Activated CD4-positive, CD25-positive, alpha-beta regulatory T cell (primary cell): ENCODE data around the gene AKAP17A.
"Not testable (repeated sequence)": the region's sequence is repeated elsewhere in the genome, so short reads cannot be mapped to it uniquely, and the experiment has no call there.

Experiments used
- DNase-seq, 4 experiments: peaks; one replicate each; lab custom pipeline; 2025; lab: John Stamatoyannopoulos, UW

The AKAP17A gene

GRCh38 chrX:1591102-1591862, at the start of gene AKAP17A:
Gene AKAP17A, plus strand, starts transcription at chrX:1591604. Its CDS starts 1,859 bp downstream, at chrX:1593463.
- peak; percentile 95 to 98 (median 97) for DNase-seq

DNA sequence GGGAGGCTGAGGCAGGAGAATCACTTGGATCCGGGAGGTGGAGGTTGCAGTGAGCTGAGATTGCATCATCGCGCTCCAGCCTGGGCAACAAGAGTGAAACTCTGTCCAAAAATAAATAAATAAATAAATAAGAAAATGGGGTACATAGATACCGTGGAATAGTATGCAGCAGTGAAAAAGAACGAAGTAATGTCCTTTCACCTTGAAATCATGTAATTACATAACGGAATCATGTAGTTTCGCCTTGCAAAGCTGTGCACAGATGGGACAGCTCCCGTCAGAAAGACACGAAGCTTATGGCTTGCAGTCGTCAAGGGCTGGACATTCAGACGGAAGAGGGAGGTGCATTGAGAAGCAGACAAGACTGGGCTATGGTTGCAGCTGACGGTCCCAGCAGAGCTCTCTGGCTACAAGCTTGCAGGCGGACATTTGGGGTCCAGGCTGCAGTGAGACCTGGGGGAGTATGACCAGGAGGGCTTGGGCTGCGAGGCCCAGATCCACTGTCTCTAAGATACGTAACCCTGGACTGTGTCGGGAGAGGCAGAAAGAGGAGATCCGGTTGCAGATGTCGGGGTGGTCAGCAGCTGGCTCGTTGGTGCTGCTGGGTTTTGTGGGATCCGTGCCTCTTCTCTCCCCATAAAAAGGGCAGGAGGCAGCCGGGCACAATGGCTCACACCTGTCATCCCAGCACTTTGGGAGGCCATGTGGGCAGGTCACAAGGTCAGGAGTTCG, 48.2 kb upstream of the AKAP17A start:
- DNase-seq = no peak

GRCh38 chrX:1545776-1546408, 45.5 kb upstream of the AKAP17A start:
- DNase-seq = no peak

DNA sequence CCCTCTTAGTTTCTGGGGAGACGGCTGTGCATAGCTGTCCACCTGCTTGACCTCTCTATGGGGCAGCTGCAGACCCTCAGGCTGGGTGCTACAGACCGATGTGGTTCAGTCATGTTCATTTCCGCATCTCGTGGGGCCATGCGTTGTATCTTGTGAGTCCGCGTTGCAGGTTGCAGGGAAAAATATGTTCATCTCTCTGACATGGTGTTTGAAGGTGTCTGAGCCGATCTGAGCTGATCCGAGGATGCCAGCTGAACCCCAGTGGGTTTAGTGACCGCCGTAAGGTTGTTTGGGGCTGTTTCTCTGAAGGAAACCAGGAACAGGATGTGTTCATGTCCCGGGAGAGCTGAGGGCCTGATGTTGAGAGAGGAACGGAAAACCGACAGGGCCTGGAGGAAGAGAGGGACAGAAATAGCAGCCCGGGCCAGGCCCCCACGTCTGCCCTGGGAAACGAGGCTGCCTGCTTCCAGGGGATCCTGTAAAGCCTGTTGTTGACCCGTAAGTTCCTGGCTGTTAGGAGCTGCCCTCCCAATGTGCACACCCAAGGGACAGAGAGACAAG, 44.6 kb upstream of the AKAP17A start:
- DNase-seq = no peak

DNA sequence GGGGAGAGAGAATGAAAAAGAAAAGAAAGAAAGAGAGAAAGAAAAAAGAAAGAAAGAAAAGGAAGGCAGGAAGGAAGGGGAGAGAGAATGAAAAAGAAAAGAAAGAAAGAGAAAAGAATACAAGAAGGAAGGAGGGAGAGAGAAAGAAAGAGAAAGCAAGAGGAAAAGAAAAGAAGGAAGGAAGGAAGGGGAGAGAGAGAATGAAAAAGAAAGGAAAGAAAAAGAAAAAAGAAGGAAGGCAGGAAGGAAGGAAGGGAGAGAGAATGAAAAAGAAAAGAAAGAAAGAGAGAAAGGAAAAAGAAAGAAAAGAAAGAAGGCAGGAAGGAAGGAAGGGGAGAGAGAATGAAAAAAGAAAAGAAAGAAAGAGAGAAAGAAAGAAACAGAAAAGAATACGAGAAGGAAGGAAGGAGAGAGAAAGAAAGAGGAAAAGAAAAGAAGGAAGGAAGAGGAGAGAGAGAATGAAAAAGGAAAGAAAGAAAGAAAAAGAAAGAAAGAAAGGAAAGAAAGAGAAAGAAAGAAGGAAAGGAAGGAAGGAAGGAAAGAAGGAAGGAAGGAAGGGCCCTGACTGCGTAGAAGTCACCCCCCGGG, 39.4 kb upstream of the AKAP17A start:
- DNase-seq = no peak

DNA sequence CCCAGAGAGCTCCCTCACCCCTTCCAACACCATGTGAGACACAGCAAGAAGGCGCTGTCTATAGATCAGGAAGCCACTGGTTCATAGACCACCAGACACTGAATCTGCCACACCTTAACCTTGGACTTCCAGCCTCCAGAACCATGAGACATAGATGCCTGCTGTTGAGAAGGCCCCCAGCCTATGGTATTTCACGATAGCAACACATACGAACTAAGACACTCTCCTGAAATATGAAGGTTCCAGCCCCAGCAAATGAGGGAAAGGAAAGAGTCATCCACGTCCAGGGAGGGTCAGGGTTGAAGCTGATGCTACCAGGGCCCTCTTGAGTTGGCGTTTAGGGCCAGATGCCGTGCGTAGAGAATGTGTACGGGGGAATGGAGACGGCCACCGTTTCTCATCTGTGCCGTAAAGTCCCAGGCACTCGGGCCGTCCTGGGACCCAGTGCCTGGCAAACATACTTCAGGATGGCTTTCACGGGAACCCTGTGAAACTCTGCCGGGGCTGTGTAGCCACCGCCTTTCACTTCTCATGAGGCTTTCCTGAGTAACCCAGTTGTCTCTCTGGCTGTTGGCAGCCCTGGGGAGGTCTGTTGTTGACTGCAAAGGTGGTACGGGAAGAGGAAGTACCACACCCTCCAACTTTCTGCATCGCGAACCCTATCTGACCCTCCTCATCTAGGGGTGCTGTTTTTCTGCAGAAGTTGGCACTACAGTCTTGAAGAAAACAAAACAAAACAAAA, 36.8 kb upstream of the AKAP17A start:
- DNase-seq = peak in 2 of 4 experiments; percentile 61 to 67

GRCh38 chrX:1555370-1555769, 36.0 kb upstream of the AKAP17A start:
- DNase-seq = no peak

GRCh38 chrX:1557442-1557841, 34.0 kb upstream of the AKAP17A start:
- not testable (repeated sequence) for DNase-seq

GRCh38 chrX:1558761-1559468, 32.5 kb upstream of the AKAP17A start:
- no peak for DNase-seq

DNA sequence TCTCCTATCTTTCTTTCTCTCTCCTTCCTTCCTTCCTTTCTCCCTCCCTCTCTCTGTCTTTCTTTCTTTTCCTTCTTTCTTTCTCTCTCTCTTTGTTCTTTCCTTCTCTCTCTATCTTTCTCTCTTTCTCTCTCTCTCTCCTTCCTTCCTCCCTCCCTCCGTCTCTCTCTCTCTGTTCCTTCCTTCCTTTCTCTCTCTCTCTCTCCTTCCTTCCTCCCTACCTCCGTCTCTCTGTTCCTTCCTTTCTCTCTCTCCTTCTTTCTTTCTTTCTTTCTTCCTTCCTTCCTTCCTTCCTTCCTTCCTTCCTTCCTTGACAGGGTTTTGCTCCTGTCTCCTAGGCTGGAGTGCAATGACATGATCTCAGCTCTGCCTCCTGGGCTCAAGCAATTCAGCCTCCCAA, 30.2 kb upstream of the AKAP17A start:
- DNase-seq = no peak

GRCh38 chrX:1564077-1564476, 27.3 kb upstream of the AKAP17A start:
- not testable (repeated sequence) for DNase-seq

DNA sequence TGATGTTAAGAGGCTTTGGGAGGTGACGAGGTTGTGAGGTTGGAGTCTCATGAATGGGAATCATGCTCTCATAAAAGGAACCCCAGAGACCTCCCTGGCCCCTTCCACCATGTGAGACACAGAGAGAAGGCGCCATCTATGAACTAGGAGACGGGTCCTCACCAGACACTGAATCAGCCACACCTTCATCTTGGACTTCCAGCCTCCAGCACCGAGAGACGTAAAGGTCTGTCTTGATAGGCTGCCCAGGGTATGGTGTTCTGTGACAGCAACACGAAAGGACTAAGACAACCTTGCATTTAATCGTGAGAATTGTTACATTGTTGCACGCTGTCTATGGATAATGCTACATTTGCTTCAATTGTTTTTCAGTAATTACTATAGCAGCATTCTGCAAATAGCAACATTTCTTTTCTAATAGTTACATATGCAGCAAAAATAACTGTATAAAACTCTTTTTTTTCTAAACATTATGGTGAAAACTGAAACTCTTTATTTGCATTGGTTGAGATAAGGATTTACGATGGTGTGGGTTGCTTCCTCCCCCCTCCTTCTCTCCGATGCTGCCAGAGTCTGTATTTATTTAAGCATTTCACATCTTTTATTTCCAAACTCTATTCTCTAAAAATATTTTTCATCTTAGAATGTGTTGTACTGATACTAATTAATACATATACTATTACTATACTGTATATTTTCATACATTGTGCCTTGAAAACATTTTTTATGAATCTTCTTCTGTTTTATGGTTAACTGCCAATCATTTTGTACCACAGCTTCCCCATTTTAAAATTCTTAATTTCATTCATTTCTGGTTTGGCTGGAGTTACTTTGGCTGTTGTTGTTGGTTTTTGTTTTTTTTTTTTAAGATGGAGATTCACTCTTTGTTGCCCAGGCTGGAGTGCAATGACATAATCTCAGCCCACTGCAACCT, 26.4 kb upstream of the AKAP17A start:
- DNase-seq = no peak

DNA sequence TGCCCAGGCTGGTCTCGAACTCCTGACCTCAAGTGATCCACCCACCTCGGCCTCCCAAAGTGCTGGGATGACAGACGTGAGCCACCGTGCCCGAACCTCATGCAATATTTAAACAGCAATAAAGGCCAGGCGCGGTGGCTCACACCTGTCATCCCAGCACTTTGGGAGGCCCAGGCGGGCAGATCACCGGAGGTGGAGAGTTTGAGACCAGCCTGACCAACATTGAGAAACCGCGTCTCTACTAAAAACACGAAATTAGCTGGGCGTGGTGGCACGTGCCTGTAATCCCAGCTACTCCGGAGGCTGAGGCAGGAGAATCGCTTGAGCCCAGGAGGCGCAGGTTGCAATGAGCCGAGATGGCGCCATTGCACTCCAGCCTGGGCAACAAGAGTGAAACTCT, 17.2 kb upstream of the AKAP17A start:
- not testable (repeated sequence) for DNase-seq

DNA sequence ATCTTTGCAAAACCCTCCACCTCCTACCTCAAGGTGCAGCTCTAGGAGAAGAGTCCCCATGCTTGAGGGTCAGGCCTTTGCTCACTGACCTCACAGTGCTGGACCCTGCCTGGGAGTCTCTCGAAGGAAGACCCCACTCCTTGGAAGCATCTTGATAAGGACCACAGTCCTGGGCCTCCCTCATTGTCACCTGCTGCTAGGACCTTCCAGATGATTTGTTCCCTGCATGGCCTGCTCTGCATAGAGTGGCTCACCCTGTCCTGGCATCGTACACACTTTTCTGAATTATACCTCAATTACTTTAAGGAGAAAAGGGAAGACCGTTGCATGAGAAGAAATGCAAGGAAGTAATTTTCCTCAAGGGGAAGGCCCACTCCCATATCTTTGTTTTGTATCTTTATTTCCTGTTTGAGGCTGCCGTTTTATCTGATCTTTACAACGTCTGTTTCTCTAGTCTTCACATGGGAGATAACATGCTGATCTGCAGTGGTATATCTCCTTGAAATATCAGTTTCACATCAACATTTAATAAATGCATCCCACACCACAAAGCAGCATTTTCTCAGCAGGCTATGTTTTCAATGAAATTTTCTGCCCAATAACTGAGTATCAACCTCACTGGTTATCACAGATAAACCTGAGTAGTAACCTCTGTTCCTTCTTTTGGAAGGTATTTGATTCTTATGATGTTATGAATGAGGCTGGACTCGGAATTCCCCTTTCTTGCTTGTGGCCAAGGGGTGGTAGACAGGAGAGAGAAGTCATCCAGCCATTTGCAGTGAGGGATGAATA, 15.0 kb upstream of the AKAP17A start:
- no peak for DNase-seq

GRCh38 chrX:1577845-1578244, 13.6 kb upstream of the AKAP17A start:
- DNase-seq = no peak

DNA sequence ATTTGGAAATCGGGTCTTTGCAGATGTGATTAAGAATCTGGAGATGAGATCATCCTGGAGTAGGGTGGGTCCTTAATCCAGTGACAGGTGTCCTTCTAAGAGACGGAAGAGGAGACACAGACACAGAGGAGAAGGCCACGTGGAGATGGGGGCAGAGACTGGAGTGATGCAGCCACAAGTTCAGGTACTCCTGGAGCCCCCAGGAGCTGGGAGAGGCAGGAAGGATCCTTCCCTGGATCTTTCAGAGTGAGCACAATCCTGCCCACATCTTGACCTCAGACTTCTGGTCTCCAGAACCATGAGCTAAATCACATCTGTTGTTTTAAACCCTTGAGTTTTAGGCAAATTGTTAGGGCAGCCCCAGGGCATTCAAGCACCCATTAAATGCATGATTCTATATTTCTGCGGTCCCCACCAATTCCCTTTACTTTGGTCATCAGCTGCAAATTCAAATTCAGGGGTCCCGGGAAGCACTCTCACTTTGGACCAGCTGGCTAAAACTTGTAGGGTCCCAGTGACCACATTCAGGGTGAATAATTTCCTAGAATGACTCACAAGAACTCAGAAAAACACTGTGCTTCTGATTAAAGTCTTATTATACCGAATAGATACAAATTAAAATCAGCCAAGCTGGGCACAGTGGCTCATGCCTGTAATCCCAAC, 12.8 kb upstream of the AKAP17A start:
- DNase-seq = no peak

DNA sequence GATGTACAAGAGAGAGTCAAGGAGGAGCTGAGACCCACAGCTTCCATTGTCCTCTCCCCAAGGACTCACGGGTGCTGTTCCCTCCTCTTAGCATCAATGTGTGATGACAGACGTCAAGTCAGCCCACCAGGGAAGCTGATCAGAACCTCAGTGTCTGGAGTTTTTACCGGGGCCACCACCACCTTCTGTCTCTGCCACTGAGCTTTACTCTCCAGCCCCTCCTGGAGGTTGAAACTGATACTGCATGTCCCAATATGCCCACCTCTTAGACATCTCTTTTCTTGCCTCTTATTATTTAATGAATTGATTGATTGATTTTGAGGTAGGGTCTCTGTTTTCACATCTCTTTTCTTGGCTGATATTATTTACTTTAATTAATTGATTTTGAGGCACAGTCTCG, 10.3 kb upstream of the AKAP17A start:
- peak; percentile 26 to 51 (median 33) for DNase-seq
